Measurements from ENCODE around the gene NPY2R.

NPY2R gene

GRCh38 chr4:155208258-155209054 is at the start of gene NPY2R:
Gene NPY2R (plus strand): TSS chr4:155208636. CDS start chr4:155213940, 5,304 bp downstream.
- no peak for DNase-seq

GRCh38 chr4:155161357-155161756 is 47.1 kb upstream of the NPY2R start:
- no peak for DNase-seq

- no peak for DNase-seq
Measured at GRCh38 chr4:155164718-155165117, 43.7 kb upstream of the NPY2R start.

- no peak for DNase-seq
Measured at GRCh38 chr4:155170569-155170968, 37.9 kb upstream of the NPY2R start.

- DNase-seq, result no peak
Measured at GRCh38 chr4:155173371-155173770, 35.1 kb upstream of the NPY2R start.

GRCh38 chr4:155174668-155175067 is 33.8 kb upstream of the NPY2R start:
- DNase-seq, result no peak

- no peak for DNase-seq
Measured at GRCh38 chr4:155179216-155179615, 29.2 kb upstream of the NPY2R start.

- DNase-seq, result no peak
Measured at GRCh38 chr4:155186972-155187371, 21.5 kb upstream of the NPY2R start.

GRCh38 chr4:155187989-155188388 is 20.4 kb upstream of the NPY2R start:
- DNase-seq, result no peak

- no peak for DNase-seq
Measured at GRCh38 chr4:155190099-155190498, 18.3 kb upstream of the NPY2R start.

GRCh38 chr4:155197757-155198156 is 10.7 kb upstream of the NPY2R start:
- DNase-seq, result no peak

GRCh38 chr4:155207534-155208257 is 740 bp upstream of the NPY2R start:
- DNase-seq, result no peak

- no peak for DNase-seq
Measured at GRCh38 chr4:155220025-155220424, 11.6 kb downstream of the NPY2R start.

- DNase-seq, result no peak
Measured at GRCh38 chr4:155227131-155227530, 18.7 kb downstream of the NPY2R start.

- no peak for DNase-seq
Measured at GRCh38 chr4:155228713-155229112, 20.3 kb downstream of the NPY2R start.

- no peak for DNase-seq
Measured at GRCh38 chr4:155232432-155232831, 24.0 kb downstream of the NPY2R start.

GRCh38 chr4:155234206-155234605 is 25.8 kb downstream of the NPY2R start:
- no peak for DNase-seq

GRCh38 chr4:155237567-155237966 is 29.1 kb downstream of the NPY2R start:
- DNase-seq, result no peak

GRCh38 chr4:155241225-155241624 is 32.8 kb downstream of the NPY2R start:
- DNase-seq, result no peak

- no peak for DNase-seq
Measured at GRCh38 chr4:155241664-155242063, 33.2 kb downstream of the NPY2R start.

GRCh38 chr4:155245105-155245504 is 36.7 kb downstream of the NPY2R start:
- DNase-seq, result no peak

- DNase-seq, result no peak
Measured at GRCh38 chr4:155248002-155248896, 39.8 kb downstream of the NPY2R start.

- no peak for DNase-seq
Measured at GRCh38 chr4:155249016-155249566, 40.7 kb downstream of the NPY2R start.

All from NK-92 treated with Interleukin-12 subunit alpha and Interleukin-12 subunit beta, amount 100 ng/mL, for 24 hours (cell line).